Measurements from ENCODE around the gene CDYL.

The CDYL gene

DNA sequence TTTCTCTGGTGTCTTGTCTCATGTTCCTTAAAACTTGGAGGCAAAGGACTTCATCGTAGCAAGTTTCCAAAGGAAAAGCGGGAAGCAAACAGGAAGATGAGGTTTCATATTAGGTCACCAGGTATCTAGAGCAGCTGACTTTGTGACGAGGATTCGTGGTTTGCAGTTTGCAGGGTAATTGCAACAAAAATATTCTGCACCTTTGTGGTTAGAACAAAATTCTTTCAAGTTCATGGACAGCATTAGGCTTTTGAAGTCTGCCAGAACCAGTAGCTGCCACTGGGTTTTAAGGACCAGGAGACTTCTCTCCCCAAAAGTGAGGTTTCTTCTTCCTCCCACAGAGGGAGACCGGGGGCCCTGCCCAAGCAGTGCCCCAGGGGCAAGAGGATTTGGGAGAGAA lies 164.2 kb downstream of the CDYL start:
- DNase-seq, result no peak

DNA sequence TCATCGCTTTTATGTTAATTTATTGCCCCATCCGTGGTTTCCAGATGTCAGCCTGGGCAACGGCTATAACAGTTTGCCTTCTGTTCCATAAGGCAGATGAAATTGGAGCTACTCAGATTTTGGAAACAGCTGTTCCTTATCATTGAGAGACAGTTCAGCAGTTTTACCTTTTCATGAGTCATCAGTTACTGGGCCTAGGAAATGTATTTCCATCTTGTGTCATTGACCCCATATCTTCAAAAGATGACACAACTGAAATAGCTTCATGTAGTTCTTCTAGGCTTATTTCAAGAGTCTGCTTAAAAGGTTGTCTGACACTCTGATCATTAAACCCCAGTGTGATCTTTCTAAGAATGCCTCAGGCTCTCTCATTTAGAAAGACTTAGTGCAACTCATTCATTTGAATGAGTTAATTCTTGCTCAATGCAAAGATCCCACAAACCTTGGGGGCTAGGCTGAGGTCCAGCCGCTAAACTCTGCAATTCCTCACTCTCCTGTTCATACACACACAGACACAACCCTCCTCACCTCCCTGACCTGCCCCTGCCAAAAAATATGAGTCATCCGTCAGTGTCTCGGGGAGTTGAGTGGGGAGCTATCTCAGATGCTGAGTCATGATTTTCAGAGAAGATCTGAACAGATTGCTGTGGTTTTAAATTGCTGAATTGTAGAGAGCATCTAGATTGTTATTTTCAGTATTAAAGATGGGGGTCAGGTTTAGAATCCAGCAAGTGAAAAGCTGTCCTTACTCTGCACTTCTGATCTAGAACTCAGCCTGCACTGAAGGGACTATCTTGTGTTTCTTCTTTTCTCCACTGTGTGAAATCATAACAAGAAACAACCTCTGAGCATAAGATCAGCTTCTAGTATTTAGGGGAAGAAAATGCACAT lies 165.8 kb downstream of the CDYL start:
- no peak for DNase-seq

DNA sequence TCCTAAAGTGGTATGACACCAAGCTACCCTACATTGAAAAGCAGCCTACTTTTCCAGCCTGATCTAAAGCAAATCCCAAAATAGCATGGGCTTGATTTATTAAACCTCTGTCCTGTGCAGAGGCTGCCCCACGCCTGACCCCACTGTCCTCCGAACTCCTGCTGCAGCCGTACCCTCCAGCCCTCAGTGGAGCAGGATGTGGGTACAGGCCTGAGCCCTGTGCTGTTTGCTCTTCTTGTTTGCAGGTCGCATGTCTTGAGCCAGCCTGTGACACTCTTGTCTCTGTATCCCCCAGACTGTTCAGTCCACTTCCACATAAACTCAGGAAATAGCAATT lies 166.4 kb downstream of the CDYL start:
- DNase-seq, result no peak

DNA sequence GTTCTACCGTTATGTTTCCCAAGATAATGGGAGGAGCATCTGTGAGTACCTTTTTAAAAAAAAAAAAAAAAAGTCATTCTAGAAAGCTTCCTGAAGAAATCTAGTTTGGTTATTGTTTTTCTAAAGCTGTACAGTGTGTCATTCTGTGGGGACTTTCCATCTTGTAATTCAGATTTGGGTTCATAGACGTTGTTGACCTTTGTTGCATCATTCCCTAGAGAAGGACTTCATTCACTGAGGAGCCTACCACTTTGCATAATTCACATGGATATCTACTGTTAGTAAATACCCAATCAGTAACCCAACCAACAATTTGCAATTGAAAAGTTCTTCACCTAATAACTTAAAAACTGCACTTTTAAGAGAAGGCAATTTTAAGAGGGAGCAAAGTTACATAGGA lies 167.5 kb downstream of the CDYL start:
- no peak for DNase-seq

DNA sequence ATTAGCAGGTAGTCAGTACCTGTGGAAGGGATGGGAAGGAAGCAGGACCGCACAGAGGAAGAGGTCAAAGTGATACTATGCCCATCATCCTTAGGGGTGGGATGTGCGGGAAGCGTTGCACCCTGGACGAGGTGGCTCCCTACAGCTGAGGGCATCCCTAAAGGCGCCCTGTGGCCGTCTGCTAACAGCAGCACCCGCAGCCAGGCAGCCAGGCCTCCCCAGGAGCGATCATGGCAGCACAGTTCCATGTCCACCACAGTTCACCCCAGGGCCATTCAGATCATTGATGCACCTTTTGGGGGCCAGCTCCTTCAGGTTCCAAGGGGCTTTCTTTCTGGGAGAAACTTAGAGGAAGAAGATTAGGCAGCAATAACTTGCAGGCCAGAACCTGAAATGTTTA lies 168.1 kb downstream of the CDYL start:
- DNase-seq, result no peak

DNA sequence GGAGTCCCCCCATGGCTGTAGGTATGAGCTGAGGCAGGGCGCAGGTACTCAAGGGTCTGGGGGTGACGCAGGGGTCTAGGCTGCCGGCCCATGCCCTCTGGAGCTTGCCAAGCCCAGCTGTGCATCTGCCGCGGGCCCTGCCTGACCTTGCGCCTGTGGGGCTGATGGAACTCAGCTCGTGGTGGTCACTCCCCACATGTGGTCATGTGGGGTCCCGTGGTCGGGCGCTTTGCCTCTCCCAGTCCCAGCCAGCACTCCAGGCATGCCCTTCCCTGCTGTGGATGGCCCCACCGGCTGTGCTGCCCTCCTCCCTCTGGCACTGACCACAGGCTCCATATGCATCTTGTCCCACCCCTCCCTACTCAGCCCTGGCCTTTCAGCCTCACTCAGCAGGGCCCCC lies 170.3 kb downstream of the CDYL start:
- DNase-seq, result no peak

DNA sequence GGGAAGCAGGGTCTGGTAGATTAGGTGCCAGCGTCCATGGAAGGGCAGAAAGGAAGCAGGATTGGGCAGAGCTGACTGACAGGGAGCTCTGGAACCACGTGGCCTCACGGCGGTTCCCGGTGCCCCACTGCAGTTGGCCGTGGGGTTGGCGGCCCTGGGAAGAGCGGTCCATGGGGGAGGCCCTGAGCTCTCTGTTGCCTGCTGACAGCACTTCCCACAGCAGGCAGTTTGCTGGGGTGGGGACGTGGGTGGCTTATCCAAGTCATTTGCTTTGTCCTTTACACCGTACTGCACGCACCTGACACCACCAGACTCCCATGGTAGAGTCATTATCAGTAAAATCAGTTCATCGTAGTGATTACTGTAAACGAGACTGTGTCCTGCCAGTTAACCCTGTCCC lies 171.5 kb downstream of the CDYL start:
- no peak for DNase-seq

DNA sequence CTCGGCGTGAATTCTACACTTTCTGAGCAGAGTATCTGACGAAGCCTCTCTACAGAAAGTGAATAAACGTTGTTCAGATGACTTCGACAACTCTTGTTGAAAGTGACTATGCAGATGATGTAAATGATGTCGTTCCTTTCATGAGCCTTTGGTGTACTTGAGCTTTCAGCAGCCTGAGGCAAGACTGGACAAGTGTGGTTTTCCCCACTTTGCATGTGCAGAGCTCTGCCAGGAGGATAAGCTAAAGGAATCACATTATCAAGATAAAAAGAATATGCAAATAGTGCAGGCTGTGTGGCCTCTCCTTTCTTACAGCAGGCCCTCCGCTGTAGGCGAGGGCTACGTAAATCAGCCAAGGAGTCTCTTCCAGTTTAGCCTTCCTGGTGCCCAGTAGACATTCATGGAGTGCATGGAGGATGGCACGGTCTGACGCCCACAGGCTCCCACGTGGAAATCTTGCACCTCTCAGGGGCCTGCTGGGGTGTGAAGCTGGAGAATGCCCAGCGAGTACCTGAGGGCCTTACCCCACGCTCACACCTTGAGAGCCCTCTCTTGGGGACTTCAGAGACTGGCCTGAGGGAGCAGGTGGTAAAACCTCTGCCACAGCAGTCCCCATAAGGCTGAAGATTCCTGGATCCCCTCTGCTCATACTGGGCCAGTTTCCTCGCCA lies 172.7 kb downstream of the CDYL start:
- no peak for DNase-seq

DNA sequence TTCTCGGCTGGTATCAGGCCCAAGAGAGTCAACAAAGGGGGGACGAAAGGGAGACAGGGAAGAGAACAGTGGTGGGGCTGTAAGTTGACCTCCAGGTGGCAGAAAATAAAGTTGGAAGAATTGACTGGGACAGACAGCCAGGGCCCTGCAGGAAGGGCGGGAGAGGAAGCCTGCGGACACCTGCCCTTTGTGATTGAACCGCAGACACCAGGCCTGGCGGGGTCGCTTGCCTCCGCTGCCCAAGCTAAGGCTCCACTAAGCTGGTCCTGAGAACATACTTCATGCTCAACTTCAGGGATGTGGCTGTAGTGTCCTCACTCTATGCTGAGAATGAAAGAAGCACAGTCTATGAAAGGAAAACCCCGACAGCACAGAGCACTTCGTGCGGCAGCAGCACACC lies 173.9 kb downstream of the CDYL start:
- no peak for DNase-seq

DNA sequence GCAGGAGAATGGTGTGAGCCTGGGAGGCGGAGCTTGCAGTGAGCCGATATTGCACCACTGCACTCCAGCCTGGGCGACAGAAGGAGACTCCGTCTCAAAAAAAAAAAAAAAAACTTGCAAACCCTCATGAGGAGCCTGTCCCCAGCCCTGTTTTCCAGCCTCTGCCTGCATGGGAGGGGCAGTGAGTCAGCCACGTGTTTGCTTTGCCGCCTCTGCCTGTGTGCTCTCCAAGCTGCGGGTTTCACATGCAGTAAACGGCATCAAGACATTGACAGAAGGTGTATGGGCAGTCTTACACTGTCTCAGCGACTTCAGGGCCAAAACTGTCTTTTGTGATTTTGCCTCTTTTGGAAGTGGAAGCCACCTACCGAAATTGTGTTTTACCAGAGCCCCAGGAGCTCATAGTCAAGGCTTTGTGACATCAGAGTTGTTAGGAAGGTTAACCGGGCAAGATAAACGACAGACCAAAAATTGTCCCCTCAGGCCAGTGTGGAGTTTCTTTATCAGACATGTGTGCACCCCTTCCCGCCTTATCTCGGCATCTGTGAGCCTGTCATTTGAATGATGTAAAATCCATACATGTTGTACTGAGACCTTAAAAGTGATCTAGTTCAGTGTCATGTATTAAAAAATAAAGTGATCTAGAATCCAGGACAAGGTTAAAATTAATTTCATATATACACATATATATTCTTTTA lies 174.8 kb downstream of the CDYL start:
- DNase-seq, result no peak

DNA sequence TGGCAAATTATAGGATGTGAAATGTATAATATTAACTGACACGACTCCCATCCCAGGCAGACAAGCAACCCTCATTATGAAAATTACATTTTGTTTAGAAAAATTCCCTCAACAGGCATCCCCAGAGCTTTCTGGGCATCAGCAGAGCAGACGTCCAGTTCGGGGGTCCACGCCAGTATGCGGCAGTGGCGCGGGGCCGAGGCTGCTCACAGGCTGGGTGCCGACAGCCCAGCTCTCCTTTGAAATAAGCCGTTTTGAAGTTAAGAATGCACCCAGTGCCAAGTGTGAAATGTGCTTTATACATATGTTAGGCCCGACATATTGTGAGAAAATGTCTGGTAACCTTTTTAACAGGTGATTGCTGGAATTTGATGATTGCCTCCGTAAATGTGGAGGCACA lies 177.2 kb downstream of the CDYL start:
- no peak for DNase-seq

DNA sequence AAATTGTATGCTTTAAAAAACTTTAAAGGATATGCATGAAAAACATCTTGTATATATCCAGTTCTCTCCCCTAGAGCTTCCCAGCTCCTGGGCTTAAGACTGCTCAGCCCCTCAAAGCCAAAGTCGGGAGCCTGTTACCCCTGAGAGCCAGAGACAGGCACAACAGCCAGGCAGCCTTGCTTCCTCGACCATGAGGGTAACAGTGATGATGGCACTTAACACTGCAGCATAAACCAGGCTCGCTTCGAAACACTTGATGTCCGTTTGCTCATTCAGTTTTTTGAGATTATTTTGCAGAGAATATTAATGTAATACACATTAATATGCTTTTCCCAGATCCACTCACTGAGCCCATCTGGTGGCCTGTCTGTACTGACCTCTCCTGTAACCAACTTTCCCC lies 180.4 kb downstream of the CDYL start:
- DNase-seq, result no peak

DNA sequence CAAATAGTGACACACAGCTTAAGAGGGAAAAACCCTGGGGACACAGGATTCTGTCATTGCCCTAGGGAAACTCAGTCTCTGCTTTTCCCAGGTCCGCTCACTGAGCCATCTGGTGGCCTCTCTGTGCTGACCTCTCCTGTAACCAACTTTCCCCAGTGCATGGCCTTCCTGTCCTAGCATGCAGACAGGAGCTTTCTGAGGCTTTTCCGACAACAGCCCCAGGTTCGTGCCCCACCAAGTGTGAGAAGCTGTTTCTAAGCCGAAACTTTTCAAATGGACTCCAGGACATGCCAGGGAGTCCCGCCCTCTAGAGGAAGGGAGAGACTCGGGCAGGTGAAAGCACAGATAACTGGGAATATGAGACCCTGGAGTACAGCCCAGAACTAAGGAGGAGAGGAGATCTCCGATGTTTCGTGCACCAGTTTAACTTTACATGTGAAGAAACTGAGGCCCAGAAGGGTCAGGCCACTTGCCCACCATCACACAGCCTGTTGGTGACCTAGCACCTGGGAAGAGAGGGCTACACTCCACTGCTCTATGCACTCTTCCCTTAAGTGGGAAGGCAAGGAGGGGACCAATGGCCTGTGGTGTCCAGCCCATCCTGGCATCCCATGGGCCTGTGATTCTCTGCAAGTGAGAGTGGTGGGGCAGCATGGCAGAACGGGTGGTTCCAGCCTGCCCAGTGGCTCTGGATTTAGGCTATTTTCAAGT lies 181.5 kb downstream of the CDYL start:
- no peak for DNase-seq

DNA sequence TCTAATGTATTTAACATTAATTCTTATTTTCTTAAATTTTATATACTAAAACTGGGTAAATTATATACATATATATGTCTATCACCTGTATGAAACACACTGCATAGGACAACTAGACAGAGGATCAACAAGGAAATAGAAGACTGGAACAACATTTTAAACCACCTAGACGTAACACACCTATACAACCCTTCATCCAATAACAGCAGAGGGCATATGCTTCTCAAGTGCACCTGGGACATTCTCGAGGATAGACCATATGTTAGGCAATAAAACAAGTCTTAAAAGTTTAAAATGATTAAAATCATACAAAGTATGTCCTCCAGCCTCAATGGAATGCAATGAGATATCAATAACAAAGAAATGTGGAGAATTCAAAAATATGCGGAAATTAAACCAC lies 182.4 kb downstream of the CDYL start:
- no peak for DNase-seq

DNA sequence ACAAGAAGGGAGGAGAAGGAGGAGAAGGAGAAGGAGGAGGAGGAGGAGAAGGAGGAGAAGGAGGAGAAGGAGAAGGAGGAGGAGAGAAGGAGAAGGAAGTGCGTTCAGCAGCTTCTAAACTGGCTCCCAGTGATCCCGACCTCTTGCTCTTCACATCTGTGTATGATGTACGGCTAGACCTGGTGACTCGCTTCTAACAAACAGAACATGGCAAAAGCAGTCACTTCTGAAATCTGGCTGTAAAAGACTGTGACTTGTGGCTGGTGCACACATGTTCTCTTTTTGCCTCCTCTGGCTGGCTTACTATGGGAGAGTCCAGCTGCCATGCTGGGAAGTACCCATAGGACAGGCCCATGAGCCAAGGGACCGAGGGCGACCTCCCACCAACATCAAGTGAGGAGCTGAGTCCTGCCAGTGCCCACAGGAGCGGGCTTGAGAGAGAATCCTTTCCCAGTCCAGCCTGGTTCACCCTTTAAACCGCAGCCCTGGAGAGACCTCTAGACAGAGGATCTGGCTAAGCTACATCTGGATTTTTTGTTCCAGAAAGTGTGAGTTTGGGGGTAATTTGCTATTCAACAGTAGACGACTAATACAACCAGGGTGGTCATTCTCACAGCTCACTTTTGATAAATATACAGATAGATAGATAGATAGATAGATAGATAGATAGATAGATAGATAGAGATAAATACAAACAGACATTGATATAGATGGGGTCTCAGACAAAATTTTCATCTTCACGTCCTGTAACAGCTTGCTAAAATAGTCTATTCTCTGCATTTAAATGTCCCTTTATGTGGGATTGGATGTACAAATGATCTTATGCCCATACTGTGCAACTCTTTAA lies 185.3 kb downstream of the CDYL start:
- DNase-seq, result no peak

DNA sequence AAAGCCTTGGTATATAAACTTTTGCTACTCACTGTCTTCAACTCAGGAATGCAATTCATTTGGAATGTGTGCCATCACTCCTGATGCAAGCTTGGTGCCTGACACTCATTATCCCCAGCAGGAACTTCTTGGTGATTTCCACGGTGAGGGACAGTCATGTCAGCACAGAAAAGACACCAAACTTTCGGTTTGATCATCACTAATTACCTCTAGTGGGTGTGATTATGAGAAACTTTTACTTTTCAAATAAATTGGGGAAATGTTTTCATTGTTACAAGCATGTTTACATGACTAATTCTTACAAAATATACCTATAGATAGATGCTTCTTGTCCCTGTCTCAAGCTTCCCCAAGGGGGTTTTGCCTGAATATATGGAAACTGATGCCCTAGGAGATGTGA lies 186.7 kb downstream of the CDYL start:
- DNase-seq, result no peak

DNA sequence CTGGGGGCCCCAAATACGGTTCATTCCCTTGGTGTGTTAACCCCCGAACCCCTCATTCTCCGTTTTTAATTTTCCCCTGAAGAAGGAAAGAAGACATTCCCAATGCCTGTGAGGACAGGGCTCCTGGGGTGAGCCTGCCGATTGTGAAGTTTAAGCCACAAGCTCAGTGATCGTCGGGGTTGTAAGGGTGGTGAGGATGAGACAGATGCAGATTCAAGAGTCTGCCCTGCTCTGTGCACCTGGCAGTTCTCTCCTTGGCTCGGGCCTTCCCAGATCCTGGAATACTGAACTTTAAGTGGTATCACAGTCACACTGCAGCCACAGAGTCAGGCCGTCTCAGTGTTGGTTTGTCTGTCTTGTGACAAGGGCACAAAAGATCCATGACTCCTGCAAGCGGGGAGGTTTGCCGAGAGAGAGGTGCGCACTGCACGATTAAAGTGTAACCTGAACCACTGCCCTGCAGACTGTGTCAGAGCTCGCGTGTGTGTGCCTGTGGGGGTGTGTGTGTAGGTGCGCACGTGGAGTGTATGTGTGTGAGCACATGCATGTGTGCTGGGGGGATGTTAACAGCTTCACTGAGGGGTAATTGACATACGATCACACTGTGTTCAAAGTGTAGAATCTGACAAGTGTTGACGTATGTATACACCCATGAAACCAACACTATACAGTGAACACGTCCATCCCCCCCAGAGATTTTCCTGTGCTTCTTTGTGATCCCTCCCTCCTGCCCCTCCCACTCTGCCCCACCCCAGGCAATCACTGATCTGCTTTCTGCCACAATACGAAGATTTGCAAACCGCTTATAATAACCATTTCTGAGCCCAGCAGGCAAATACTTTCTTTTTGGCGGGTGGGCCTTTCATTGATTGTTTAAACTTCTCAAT lies 188.7 kb downstream of the CDYL start:
- no peak for DNase-seq

DNA sequence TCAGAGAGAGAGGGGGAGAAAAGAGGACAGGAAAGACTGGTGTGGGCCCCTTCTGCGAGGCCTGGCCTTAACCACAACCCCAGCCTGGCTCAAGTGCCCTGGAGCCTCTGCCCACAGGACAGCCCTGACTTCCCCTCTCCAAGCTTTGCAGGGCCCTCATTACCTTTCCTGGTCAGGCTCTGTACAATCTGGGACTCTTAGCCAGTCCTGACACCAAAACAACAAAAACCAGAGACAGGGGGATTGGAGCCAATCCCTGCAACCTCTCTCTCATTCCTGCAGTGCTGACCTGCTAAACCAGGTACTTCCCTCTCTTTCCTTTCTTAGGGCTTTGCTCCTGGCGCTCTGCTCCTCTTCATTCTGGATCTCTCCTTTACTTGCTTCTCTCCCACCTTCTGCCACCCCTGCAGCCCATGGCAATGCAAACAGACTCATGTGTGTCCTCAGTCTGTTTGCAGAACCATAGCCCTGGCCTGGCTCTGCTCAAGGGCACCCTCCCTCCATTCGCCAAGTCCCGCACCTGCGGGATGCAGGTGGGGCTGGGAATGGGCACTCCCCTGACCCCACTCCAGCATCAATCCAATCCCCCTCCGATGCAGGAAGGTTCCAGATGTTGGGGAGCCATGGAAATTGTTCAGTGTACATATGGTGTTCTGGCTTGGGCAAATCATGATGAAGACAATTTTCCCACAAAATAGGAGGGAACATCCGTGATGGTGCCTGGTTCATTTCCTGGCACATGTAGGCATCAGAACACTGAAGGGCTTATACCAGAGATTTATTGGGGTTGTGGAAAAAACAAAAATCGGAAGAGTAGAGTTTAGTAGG lies 189.6 kb downstream of the CDYL start:
- no peak for DNase-seq

DNA sequence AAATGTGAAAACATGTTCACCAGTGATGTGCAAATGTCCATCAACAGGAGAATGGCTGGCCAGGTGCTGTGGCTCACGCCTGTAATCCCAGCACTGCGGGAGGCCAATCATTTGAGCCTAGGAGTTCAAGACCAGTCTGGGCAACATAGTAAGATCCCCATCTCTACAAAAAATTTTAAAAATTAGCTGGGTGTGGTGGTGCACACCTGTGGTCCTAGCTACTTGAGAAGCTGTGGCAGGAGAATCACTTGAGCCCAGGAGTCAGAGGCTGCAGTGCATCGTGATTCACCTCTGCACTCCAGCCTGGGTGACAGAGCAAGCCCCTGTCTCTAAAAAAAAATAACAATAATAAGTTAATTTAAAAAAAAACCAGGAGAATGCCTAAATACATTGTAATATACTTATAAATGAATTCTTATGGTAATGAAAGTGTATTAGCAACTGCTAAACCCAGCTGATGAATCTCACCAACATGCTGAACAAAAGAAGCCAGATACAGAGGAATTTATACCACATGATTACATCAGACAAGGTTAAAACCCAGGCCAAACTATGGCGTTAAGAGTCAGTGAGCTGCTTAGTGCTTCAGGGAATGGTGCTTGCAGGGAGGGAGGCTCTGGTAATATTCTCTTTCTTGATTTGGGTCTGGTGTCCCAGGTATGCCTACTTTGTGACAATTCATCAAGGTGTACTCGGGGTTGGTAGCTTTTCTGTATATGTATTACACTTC lies 191.3 kb downstream of the CDYL start:
- DNase-seq, result no peak
